NCI-H226 (cell line): Measurements from ENCODE around the gene TASP1.
A peak's percentile ranks its signal among the peaks of the same experiment; 100 is the strongest.

Source experiments
- DNase-seq: peaks from one replicate; pipeline ENCODE4 v3.0.0-alpha.2; 2015

The TASP1 gene

GRCh38 chr20:13567663-13568062, 71.1 kb downstream of the TASP1 start:
- no peak for DNase-seq

GRCh38 chr20:13563854-13564253, 74.9 kb downstream of the TASP1 start:
- DNase-seq: no peak

- DNase-seq: no peak
Measured at GRCh38 chr20:13554706-13555105, 84.0 kb downstream of the TASP1 start.

GRCh38 chr20:13554076-13554475, 84.7 kb downstream of the TASP1 start:
- DNase-seq: no peak

GRCh38 chr20:13552061-13552460, 86.7 kb downstream of the TASP1 start:
- no peak for DNase-seq

- no peak for DNase-seq
Measured at GRCh38 chr20:13549451-13549850, 89.3 kb downstream of the TASP1 start.

- no peak for DNase-seq
Measured at GRCh38 chr20:13546497-13547131, 92.1 kb downstream of the TASP1 start.

- no peak for DNase-seq
Measured at GRCh38 chr20:13545790-13546189, 92.9 kb downstream of the TASP1 start.

GRCh38 chr20:13543783-13544182, 94.9 kb downstream of the TASP1 start:
- DNase-seq: no peak

GRCh38 chr20:13535627-13536026, 103.1 kb downstream of the TASP1 start:
- no peak for DNase-seq

GRCh38 chr20:13533946-13534345, 104.8 kb downstream of the TASP1 start:
- DNase-seq: no peak

GRCh38 chr20:13530146-13530545, 108.6 kb downstream of the TASP1 start:
- no peak for DNase-seq

- DNase-seq: no peak
Measured at GRCh38 chr20:13526551-13526950, 112.2 kb downstream of the TASP1 start.

- peak; percentile 76 for DNase-seq
Measured at GRCh38 chr20:13525225-13525940, 113.3 kb downstream of the TASP1 start.

GRCh38 chr20:13524339-13524738, 114.4 kb downstream of the TASP1 start:
- no peak for DNase-seq

- DNase-seq: no peak
Measured at GRCh38 chr20:13517831-13518230, 120.9 kb downstream of the TASP1 start.

- no peak for DNase-seq
Measured at GRCh38 chr20:13515796-13516558, 122.8 kb downstream of the TASP1 start.

GRCh38 chr20:13515291-13515690, 123.4 kb downstream of the TASP1 start:
- DNase-seq: no peak

GRCh38 chr20:13510837-13511488, 127.8 kb downstream of the TASP1 start:
- no peak for DNase-seq

GRCh38 chr20:13507646-13508045, 131.1 kb downstream of the TASP1 start:
- DNase-seq: no peak

- no peak for DNase-seq
Measured at GRCh38 chr20:13501500-13501899, 137.2 kb downstream of the TASP1 start.

- DNase-seq: no peak
Measured at GRCh38 chr20:13494019-13494418, 144.7 kb downstream of the TASP1 start.

- DNase-seq: no peak
Measured at GRCh38 chr20:13493143-13493542, 145.6 kb downstream of the TASP1 start.
